Tibial nerve (tissue), 4 donors: ENCODE measurements around the gene LSR.

Source experiments
- EP300 ChIP-seq, 2 donors: sonication (generic); formaldehyde crosslinking; IDR thresholded peaks; one replicate each; pipeline ENCODE4 v1.6.1; 2017; ENCODE audit warnings: antibody characterized with exemption in 2 of 2, mild to moderate bottlenecking in 1 of 2
- POLR2A ChIP-seq, 2 donors: fragments of 450-650 bp; IDR thresholded peaks; one replicate each; pipeline ENCODE4 v1.6.1; 2017; ENCODE audit warnings: antibody characterized with exemption in 2 of 2, mild to moderate bottlenecking in 2 of 2, moderate library complexity in 2 of 2
- TF ChIP-seq, protein P1 (sequence below), 5 experiments: fragments of 200-600 bp in 3 of 5; fragments of 450-650 bp in 2 of 5; sonication (generic) in 3 of 5; IDR thresholded peaks; one replicate each; pipeline ENCODE4 v1.5.1; 2016 to 2019; ENCODE audit warnings: antibody characterized with exemption in 5 of 5, mild to moderate bottlenecking in 3 of 5, moderate library complexity in 2 of 5

DNA sequence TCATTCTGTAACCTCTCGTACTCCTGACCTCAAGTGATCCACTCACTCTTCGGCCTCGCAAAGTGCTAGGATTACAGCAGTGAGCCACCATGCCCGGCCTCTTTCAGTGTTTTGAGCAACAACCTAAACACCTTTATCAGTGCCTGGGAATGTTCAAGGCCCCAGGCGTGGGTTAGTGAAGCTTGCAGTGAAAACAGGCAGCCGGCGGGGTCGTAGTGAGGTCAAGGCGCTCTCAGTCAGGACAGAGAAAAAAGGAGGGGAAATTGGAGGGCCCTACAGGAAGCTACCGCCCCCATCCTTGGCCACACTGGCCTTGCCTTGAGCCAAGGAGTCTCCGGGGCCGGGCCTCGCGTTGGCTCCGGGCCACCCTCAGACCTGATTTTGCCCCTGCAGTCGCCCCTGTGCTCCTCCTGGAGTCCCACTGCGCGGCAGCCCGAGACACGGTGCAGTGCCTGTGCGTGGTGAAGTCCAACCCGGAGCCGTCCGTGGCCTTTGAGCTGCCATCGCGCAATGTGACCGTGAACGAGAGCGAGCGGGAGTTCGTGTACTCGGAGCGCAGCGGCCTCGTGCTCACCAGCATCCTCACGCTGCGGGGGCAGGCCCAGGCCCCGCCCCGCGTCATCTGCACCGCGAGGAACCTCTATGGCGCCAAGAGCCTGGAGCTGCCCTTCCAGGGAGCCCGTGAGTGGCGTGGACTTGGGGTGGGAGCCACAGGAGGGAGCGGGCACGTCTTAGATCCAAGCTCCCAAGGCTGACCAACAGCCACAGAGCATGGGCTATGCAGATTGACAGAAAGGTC, 60.9 kb downstream of the LSR start:
- TF ChIP-seq POLR2A (IDR thresholded peaks at IDR 0.05), result no peak
- TF ChIP-seq, protein P1, sequence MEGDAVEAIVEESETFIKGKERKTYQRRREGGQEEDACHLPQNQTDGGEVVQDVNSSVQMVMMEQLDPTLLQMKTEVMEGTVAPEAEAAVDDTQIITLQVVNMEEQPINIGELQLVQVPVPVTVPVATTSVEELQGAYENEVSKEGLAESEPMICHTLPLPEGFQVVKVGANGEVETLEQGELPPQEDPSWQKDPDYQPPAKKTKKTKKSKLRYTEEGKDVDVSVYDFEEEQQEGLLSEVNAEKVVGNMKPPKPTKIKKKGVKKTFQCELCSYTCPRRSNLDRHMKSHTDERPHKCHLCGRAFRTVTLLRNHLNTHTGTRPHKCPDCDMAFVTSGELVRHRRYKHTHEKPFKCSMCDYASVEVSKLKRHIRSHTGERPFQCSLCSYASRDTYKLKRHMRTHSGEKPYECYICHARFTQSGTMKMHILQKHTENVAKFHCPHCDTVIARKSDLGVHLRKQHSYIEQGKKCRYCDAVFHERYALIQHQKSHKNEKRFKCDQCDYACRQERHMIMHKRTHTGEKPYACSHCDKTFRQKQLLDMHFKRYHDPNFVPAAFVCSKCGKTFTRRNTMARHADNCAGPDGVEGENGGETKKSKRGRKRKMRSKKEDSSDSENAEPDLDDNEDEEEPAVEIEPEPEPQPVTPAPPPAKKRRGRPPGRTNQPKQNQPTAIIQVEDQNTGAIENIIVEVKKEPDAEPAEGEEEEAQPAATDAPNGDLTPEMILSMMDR (IDR thresholded peaks at IDR 0.05), result no peak
- TF ChIP-seq EP300 (IDR thresholded peaks at IDR 0.05), result no peak
